GM21360 (cell line): ENCODE measurements around the gene DPP6.

Source experiments
- ATAC-seq: cut with Tn5 transposase; IDR thresholded peaks from one replicate; pipeline ENCODE4 v1.9.1; 2021; ENCODE audit warnings: mild to moderate bottlenecking, moderate library complexity; ENCODE audit not compliant: unreplicated experiment

The DPP6 gene

GRCh38 chr7:154440058-154440457, 387.9 kb downstream of the DPP6 start:
- ATAC-seq = no peak

GRCh38 chr7:154440651-154441050, 388.5 kb downstream of the DPP6 start:
- no peak for ATAC-seq

- ATAC-seq = no peak
These were observed 389.6 kb downstream of the DPP6 start for GRCh38 chr7:154441811-154442210.

GRCh38 chr7:154442939-154443338, 390.7 kb downstream of the DPP6 start:
- ATAC-seq = no peak

GRCh38 chr7:154450451-154450850, 398.3 kb downstream of the DPP6 start:
- no peak for ATAC-seq

- ATAC-seq = no peak
These were observed 399.6 kb downstream of the DPP6 start for GRCh38 chr7:154451480-154452457.

- no peak for ATAC-seq
These were observed 411.6 kb downstream of the DPP6 start for GRCh38 chr7:154463794-154464193.

GRCh38 chr7:154469652-154470051, 417.5 kb downstream of the DPP6 start:
- ATAC-seq = no peak

- no peak for ATAC-seq
These were observed 420.1 kb downstream of the DPP6 start for GRCh38 chr7:154472343-154472742.

- no peak for ATAC-seq
These were observed 421.2 kb downstream of the DPP6 start for GRCh38 chr7:154473360-154473759.

GRCh38 chr7:154474903-154475520, 422.8 kb downstream of the DPP6 start:
- no peak for ATAC-seq

- no peak for ATAC-seq
These were observed 423.7 kb downstream of the DPP6 start for GRCh38 chr7:154475864-154476263.

GRCh38 chr7:154480817-154481216, 428.6 kb downstream of the DPP6 start:
- ATAC-seq = no peak

- ATAC-seq = no peak
These were observed 430.7 kb downstream of the DPP6 start for GRCh38 chr7:154482863-154483262.

GRCh38 chr7:154484406-154484805, 432.2 kb downstream of the DPP6 start:
- ATAC-seq = no peak

- no peak for ATAC-seq
These were observed 432.7 kb downstream of the DPP6 start for GRCh38 chr7:154484943-154485342.

GRCh38 chr7:154489897-154490296, 437.7 kb downstream of the DPP6 start:
- ATAC-seq = no peak

- ATAC-seq = no peak
These were observed 441.4 kb downstream of the DPP6 start for GRCh38 chr7:154493594-154493993.

GRCh38 chr7:154497751-154498150, 445.6 kb downstream of the DPP6 start:
- ATAC-seq = no peak

GRCh38 chr7:154503962-154504550, 451.9 kb downstream of the DPP6 start:
- ATAC-seq = peak; percentile 63

- ATAC-seq = no peak
These were observed 452.7 kb downstream of the DPP6 start for GRCh38 chr7:154504918-154505317.

- ATAC-seq = no peak
These were observed 453.2 kb downstream of the DPP6 start for GRCh38 chr7:154505362-154505761.
